NCI-H1417 (cell line): Measurements from ENCODE around the gene SLC12A7.
A peak's percentile ranks its signal among the peaks of the same experiment; 100 is the strongest.

Experiments used
- DNase-seq, 3 experiments: peaks; one replicate each; lab custom pipeline; 2025; lab: John Stamatoyannopoulos, UW

The SLC12A7 gene

DNA sequence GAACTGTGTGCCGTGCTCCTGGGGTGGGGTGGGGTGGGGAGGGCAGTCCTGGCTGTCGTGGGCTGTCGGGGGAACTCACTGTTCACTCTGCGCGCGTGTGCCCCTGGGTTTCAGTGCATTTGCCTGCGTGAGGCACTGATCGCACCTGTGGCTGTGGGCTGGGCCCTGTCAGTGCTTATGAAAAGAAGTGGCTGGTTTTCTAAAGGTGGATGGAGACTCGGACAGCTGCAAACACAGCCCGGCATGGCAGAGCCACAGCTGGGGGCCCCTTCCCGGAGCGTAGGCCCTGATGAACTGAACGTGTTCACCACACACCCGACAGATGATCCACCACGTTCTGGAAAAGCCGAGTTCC lies 60.5 kb downstream of the SLC12A7 start:
- DNase-seq, result peak in 1 of 3 experiments; percentile 38

DNA sequence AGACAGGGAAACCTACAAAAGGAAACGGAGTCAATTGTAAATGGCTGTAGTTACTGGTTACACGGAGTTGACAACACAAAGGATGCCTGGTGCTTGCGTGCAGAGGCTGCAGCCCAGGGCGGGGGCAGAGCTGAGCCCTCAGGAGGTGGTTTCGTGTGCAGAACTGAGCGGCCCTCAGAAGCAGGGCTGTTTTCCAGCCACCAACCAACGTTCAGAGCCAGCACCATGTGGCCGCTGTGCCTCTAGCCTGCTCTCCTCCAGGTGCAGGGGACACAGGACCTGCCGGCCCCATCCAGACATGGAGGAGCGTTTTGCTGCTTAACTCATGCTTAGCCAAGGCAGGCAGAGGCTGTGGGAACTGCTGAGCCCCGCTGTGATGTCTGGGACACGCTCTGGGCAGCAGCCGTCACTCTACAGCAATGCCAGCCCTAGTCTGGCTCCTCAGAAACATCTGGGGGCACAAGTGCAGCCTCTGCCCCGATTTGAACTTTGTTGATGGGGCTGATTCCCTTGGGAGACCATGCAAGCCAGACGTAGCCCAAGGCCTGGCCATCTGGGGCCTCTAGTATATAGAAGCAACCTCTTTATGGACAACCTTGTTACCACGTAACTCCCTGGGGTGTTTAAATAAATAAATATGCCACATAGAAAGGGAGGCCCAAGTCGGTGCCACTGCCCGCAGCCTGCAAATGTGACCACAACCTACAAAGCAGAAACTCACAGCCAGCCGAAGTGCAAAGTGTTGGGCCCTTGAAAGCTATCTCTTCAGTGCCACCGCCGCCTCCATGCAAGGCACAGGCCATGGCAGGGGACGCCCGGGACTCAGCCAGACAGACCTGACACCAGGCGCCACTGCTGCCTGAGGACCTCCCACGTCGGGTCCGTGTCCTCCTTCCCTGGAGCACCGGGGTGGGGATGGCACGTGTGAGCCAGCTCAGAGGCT lies 61.2 kb downstream of the SLC12A7 start:
- DNase-seq, result peak in 1 of 3 experiments; percentile 81

DNA sequence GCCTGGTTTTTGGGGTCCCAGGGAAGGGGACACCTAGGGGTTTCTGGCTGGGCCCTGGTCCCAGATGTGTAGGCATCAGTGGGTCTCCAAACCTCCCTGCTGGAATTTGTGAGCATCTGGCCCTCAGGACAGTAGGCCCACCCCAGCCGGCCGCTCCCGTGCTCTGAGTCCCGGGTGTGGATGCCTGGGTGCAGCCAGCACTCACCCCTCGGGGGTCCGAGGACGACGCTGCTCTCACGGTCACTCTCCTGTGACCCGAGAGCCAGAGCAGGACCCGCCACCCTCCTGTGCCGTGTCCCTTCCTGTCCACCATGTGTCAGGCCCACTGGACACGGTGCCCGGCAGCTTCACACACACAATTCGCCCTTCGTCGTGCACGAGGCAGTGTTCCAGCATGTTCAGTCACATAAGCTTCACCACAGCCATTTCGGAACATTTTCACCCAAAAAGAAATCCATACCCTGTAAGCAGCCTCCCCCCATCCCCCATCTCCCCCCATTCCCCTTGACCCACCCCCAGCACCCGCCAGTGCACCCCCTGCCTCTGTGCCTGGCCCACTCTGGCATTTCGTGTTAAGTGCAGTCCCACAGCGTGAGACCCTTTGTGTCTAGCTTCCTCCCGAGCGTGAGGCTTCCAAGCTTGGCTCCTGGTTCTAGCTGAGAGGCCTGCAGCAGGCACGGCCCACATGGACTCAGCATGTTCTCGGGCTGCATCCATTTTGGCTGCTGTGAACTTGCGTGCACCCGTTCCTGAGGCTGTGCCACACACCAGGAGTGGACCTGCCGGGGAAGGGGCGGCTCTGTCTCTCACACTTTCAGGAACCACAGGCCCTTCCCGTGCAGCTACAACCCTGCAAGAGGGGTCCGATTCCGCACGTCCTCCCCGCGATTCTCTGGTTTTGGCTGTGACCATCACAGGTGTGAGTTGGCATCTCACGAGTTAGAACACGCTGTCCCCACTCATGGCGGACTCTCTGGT lies 62.7 kb downstream of the SLC12A7 start:
- DNase-seq, result no peak

DNA sequence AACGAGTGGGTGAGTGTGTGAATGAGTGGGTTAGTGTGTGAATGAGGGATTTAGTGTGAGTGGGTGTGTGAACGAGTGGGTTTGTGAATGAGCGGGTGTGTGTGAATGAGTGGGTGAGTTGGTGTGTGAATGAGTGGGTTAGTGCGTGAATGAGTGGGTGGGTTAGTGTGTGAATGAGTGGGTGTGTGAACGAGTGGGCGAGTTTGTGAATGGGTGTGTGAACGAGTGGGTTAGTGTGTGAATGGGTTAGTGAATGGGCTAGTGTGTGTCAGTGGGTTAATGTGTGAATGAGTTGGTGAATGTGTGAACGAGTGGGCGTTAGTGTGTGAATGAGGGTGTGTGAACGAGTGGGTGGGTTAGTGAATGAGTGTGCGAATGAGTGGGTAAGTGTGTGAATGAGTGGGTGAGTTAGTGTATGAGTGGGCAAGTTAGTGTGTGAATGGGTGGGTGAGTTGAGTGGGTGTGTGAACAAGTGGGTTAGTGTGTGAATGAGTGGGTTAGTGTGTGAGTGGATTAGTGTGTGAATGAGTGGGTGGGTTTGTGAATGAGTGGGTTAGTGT lies 63.6 kb downstream of the SLC12A7 start:
- no peak for DNase-seq

DNA sequence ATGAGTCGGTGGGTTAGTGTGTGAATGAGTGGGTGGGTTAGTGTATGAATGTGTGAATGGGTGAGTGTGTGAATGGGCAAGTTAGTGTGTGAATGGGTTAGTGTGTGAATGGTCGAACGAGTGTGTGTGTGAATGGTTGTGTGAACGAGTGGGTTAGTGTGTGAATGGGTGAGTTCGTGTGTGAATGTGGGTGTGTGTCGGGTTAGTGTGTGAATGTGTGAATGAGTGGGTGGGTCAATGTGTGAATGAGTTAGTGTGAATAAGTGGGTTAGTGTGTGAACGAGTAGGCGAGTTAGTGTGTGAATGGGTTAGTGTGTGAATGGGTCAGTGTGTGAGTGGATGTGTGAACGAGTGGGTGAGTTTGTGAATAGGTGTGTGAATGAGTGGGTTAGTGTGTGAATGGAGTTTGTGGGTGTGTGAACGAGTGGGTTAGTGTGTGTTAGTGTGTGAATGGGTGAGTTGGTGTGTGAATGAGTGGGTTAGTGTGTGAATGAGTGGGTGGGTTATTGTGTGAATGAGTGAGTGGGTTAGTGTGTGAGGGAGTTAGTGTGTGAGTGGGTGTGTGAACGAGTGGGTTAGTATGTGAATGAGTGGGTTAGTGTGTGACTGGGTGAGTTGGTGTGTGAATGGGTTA lies 64.4 kb downstream of the SLC12A7 start:
- no peak for DNase-seq

DNA sequence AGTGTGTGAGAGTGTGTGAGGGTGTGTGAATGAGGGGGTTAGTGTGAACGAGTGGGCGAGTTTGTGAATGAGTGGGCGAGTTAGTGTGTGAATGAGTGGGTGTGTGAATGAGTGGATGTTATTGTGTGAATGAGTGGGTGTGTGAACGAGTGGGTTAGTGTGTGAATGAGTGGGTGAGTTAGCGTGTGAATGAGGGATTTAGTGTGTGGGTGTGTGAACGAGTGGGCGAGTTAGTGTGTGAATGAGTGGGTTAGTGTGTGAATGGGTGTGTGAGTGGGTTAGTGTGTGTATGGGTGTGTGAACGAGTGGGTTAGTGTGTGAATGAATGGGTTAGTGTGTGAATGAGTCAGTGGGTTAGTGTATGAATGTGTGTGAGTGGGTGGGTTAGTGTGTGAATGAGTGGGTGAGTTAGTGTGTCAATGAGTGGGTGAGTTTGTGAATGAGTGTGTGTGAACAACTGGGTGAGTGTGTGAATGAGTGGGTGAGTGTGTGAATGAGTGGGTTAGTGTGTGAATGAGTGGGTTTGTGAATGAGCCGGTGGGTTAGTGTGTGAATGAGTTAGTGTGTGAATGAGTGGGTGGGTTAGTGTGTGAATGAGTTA lies 65.8 kb downstream of the SLC12A7 start:
- no peak for DNase-seq

DNA sequence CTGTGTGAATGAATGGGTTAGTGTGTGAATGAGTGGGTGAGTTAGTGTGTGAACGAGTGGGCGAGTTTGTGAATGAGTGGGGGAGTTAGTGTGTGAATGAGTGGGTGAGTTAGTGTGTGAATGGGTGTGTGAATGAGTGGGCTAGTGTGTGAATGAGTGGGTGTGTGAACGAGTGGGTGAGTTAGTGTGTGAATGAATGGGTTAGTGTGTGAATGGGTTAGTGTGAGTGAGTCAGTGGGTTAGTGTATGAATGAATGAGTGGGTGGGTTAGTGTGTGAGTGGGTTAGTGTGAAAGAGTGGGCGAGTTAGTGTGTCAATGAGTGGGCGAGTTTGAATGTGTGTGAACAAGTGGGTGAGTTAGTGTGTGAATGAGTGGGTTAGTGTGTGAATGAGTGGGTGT lies 67.7 kb downstream of the SLC12A7 start:
- DNase-seq, result no peak

DNA sequence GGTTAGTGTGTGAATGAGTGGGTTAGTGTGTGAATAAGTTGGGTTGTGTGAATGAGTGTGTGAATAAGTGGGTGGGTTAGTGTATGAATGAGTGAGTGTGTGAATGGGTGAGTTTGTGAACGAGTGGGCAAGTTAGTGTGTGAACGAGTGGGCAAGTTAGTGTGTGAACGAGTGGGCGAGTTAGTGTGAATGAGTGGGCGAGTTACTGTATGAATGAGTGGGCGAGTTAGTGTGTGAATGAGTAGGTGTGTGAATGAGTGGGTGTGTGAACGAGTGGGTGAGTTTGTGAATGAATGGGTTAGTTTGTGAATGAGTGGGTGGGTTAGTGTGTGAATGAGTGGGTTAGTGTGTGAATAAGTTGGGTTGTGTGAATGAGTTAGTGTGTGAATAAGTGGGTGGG lies 68.5 kb downstream of the SLC12A7 start:
- DNase-seq, result no peak

DNA sequence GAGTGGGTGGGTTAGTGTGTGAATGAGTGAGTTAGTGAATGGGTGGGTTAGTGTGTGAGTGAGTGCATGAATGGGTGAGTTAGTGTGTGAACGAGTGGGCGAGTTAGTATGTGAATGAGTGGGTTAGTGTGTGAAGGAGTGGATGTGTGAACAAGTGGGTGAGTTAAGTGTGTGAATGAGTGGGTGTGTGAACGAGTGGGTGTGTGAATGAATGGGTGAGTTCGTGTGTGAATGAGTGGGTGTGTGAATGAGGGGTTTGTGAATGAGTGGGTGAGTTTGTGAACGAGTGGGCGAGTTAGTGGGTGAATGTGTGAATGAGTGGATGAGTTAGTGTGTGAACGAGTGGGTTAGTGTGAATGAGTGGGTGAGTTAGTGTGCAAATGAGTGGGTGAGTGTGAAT lies 69.2 kb downstream of the SLC12A7 start:
- DNase-seq, result no peak

DNA sequence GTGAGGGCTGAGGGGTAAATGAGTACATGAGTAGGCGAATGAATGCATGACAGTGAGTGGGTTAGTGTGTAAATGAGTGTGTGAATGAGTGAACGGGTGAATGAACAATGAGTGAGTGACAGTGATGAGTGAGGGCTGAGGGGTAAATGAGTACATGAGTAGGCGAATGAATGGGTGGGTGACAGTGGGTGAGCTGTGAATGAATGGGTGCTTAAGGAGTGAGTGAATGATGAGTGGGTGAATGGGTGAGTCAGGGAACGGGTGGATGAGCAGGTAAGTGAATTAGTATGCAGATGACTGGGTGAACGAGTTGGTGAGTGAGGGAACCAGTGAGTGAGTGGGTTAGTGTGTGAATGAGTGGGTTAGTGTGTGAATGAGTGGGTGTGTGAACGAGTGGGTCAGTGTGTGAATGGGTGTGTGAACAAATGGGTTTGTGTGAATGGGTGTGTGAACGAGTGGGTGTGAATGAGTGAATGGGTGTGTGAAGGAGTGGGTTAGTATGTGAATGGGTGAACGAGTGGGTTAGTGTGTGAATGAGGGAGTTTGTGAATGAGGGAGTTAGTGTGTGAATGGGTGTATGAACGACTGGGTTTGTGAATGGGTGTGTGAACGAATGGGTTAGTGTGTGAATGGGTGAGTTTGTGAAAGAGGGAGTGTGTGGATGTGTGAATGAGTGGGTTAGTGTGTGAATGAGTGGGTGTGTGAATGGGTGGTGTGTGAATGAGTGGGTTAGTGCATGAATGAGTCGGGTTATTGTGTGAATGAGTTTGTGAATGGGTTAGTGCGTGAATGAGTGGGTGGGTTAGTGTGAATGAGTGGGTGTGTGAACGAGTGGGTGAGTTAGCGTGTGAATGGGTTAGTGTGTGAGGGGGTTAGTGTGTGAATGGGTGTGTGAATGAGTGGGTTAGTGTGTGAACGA lies 70.4 kb downstream of the SLC12A7 start:
- DNase-seq, result no peak

DNA sequence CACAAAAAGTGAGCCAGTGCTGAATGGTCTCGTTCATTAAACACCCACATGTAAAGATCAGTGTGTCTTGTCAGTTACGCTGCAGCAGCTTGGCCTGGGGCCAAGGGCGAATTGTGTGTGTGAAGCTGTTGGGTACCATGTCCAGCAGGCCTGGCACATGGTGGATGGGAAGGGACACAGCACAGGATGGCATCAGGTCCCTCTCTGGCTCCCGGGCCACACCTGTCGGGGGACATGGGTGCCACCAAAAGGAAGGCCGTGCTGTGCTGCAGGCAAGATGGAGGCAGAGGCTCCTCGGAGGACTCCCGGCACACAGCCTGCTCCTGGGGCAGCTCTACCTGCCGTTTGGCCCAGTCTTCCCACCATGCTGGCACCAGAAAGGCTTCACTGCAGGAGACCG lies 71.3 kb downstream of the SLC12A7 start:
- no peak for DNase-seq

DNA sequence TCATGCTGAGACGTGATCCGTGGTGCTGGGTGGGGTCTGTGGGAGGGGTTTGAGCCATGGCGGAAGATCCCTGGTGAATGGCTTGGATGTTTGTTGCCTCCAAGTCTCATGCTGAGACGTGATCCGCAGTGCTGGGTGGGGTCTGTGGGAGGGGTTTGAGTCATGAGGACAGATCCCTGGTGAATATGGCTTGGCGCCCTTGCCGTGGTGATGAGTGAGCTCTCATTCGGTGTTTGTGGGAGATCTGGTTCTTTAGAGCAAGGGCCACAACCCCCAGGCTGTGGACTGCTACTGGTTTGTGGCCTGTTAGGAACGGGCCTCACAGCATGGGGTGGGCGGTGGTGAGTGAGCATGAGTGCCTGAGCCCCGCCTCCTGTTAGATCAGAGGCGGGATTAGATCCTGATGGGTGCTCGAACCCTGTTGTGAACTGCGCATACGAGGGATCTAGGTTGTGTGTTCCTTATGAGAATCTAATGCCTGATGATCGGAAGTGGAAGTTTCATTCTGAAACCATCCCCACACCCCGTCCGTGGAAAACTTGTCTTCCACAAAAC lies 72.1 kb downstream of the SLC12A7 start:
- no peak for DNase-seq

DNA sequence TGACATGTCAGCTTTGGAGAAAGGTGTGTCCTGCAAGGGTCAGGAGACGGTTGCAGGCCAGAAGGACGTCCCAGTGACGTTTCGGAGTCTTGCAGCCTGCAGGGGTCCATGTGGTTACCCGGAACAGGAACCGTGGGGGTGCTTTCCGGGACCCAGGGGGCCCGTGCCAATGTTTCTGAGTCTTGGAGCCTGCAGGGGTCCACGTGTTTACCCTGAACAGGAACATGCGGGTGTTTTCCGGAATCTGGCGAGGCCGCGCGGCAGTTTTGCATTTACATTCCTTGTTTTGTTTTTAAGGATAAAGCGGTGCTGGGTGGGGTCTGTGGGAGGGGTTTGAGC lies 72.7 kb downstream of the SLC12A7 start:
- DNase-seq, result no peak

DNA sequence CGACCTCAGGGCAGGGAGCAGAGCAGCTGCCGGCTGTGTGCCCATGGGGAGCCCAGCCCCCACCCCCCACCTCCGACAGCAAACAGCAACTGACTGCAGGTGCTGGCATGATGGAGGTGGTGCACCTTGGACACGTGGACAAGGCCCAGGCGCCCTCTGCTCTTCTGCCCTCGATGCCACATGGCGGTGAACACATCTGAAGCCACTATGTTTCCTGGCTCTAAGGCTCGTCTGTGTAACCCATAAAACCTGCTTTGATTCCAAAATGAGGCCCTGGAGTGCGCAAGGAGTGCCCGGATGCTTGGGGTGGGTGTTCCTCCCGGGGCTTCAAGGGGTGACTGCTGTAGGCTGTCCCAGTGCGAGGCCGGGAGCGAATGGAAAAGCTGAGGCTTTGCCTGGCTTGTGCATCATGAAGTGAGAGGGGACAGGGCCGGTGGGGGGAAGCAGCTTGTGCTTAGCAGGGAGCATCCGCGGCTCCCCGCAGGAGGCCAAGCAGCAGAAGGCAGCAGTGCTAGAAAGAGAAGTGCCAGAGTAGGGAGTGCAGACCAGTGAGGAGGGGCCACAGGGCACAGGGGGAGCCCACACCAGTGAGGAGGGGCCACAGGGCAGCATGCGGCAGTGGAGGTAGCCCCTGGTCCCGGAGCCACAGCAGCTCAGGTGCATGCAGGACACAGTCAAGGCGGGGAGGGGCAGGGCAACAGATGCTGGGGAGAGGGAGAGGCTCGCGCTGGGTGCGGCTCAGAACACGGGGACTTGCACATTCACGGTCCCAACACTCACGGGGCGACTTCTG lies 73.2 kb downstream of the SLC12A7 start:
- no peak for DNase-seq

DNA sequence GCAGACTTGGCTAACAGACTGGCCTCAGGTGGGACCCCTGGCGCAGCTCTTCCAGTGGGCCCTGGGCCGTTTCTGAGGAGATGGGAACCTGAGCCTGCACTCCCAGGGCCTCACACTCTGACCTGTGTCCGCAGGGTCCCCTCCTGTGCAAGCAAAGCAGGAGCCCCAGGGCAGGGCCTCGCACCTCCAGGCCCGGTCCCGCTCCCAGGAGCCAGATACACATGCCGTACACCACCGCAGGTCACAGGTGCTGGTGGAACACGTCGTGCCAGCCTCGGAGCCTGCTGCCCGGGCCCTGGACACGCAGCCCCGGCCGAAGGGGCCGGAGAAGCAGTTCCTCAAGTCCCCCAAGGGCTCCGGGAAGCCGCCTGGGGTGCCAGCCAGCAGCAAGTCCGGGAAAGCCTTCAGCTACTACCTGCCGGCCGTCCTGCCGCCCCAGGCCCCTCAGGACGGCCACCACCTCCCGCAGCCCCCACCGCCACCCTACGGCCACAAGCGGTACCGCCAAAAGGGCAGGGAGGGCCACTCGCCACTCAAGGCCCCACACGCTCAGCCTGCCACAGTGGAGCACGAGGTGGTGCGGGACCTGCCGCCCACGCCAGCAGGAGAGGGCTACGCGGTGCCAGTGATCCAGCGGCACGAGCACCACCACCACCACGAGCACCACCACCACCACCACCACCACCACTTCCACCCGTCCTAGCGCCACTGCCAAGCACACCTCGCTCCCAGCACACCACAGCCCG lies 74.0 kb downstream of the SLC12A7 start:
- no peak for DNase-seq

DNA sequence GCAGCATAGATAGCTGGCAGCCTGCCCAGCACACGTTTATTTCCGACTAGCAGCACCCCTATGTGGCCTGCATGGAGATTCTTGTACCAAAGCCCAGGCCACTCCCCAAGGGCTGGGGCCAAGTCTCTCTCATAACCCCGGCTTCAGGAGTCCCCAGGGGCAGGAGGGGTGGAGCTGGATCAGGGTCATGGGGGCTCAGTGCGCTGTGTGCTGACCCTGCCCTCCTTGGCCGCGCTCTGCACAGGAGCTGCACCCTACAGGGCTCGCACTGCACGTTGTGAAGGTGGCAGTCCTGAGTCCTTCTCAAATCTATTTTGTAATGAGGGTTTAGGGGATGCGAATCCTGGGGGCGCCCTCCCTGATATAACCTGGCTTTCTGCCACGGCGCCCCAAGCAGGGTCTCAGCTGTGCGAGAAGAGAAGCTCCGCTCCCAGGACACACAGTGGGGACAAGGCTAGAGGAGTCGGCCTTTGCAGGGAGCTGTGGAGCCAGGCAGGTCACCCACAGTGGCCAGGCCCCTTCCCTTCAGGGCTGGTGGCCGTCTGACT lies 74.7 kb downstream of the SLC12A7 start:
- DNase-seq, result no peak

DNA sequence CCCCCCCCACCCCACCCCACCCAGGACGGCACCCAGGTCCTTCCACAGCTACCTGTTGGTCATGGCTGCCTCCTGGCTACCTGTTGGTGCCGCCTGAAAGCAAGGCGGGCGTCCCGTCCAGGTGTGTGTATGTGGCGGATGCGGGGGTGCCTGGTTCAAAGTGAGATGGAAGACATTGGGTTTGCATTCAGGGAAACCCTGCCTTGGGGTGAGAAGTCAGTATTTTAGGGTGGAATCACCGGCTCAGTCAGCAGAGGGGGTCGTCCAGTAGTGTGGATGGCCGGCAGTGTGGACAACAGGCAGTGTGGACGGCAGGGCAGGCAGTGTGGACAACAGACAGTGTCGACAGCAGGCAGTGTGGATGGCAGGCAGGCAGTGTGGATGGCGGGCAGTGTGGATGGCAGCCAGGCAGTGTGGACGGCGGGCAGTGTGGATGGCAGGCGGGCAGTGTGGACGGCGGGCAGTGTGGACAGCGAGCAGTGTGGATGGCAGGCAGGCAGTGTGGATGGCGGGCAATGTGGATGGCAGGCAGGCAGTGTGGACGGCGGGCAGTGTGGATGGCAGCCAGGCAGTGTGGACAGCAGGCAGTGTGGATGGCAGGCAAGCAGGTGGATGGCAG lies 75.2 kb downstream of the SLC12A7 start:
- DNase-seq, result no peak
